Endothelial cell of umbilical vein (primary cell): ENCODE results near the gene ITGA11. TPM values are rescaled to one million over a fixed set of nuclear protein-coding genes. Genes with fewer than 3 reads are reported as not detected.

ENCODE experiments used
- BruUV-seq: library from RNA; stranded (reverse); fragments of 400-500 nt; replicated peaks from 2 replicates; lab custom pipeline; 2021; lab: Mats Ljungman, UMichigan
- CTCF ChIA-PET: fragments of 300-600, 350-600 bp; sonication (Branson Sonifier 250); formaldehyde crosslinking; loops from one replicate; lab custom pipeline; 2021; ENCODE audit warnings: antibody characterized with exemption, inconsistent platforms; lab: Charles Lee
- POLR2A ChIA-PET: fragments of 300-600, 350-600 bp; sonication (Branson Sonifier 250); formaldehyde crosslinking; loops from one replicate; lab custom pipeline; 2021; ENCODE audit warnings: antibody characterized with exemption, inconsistent platforms; lab: Charles Lee
- DNase-seq: peaks from one replicate; pipeline ENCODE4 v3.0.0-alpha.2; 2011; ENCODE audit warnings: low read depth, low spot score
- FAIRE-seq: peaks from 2 replicates; lab custom pipeline; 2011; peaks lifted over from hg19 to GRCh38; lab: Jason Lieb, UNC
- H2AFZ ChIP-seq: 2 replicates; pipeline ENCODE4 v1.6.0; 2012; ENCODE audit warnings: low read depth, low read length, control low read depth, inconsistent platforms
- H3K27ac ChIP-seq: 2 replicates; pipeline ENCODE4 v1.5.1; 2011; ENCODE audit warnings: low read depth, mild to moderate bottlenecking, control low read depth, low read length, moderate library complexity; ENCODE audit not compliant: insufficient read depth
- H3K27me3 ChIP-seq, 2 experiments: 2 replicates each; pipeline versions ENCODE4 v1.6.0 to v1.6.1; 2011; ENCODE audit warnings: low read length in 2 of 2, mixed read lengths in 1 of 2; ENCODE audit not compliant: control insufficient read depth in 2 of 2, insufficient read depth in 2 of 2
- H3K36me3 ChIP-seq, 2 experiments: 2 replicates in 1 of 2; 3 replicates in 1 of 2; pipeline ENCODE4 v1.5.1; 2011; ENCODE audit warnings: low read length in 2 of 2, mild to moderate bottlenecking in 1 of 2, moderate library complexity in 1 of 2; ENCODE audit not compliant: control insufficient read depth in 2 of 2, insufficient read depth in 2 of 2; ENCODE audit errors: extremely low read depth in 1 of 2
- H3K4me1 ChIP-seq: 3 replicates; pipeline ENCODE4 v1.5.1; 2011; ENCODE audit warnings: mild to moderate bottlenecking, low read length; ENCODE audit not compliant: control insufficient read depth, insufficient read depth; ENCODE audit errors: extremely low read depth
- H3K4me2 ChIP-seq: 2 replicates; pipeline ENCODE4 v1.6.1; 2011; ENCODE audit warnings: low read length, control low read depth, mixed read lengths; ENCODE audit not compliant: insufficient read depth
- H3K4me3 ChIP-seq, 3 experiments: fragments of 200-600 bp in 1 of 3; sonication (generic), shearing (Covaris generic) in 1 of 3; replicated peaks in 1 of 3; 2 replicates each; pipeline ENCODE4 v1.5.1; 2011 to 2016; ENCODE audit warnings: control low read depth in 3 of 3, low read length in 3 of 3, mild to moderate bottlenecking in 2 of 3, inconsistent platforms in 1 of 3, low read depth in 1 of 3, moderate library complexity in 1 of 3; ENCODE audit not compliant: insufficient read depth in 1 of 3
- H3K79me2 ChIP-seq: 2 replicates; pipeline ENCODE4 v1.6.0; 2012; ENCODE audit warnings: low read length, inconsistent platforms; ENCODE audit not compliant: control insufficient read depth, insufficient read depth
- H3K9ac ChIP-seq: replicated peaks from 2 replicates; pipeline ENCODE3; 2011; ENCODE audit warnings: low read length, control low read depth; ENCODE audit not compliant: insufficient read depth; ENCODE audit errors: extremely low read depth
- H3K9me1 ChIP-seq: replicated peaks from 3 replicates; pipeline ENCODE4 v1.6.0; 2011; ENCODE audit warnings: mild to moderate bottlenecking, low read length; ENCODE audit not compliant: control insufficient read depth, insufficient read depth; ENCODE audit errors: extremely low read depth
- H3K9me3 ChIP-seq: replicated peaks from 2 replicates; pipeline ENCODE4 v1.5.1; 2012; ENCODE audit warnings: low read length, inconsistent platforms; ENCODE audit not compliant: control insufficient read depth, insufficient read depth
- H4K20me1 ChIP-seq: replicated peaks from 2 replicates; pipeline ENCODE3; 2011; ENCODE audit warnings: mild to moderate bottlenecking, low read length; ENCODE audit not compliant: control insufficient read depth, insufficient read depth; ENCODE audit errors: extremely low read depth
- CTCF ChIP-seq, 2 donors: IDR thresholded peaks; 1 replicate in 1 of 2; 2 replicates in 1 of 2; pipeline ENCODE4 v1.5.1; 2011; ENCODE audit warnings: low read length in 2 of 2, mild to moderate bottlenecking in 2 of 2, moderate library complexity in 2 of 2, control low read depth in 1 of 2, inconsistent platforms in 1 of 2, low read depth in 1 of 2; ENCODE audit not compliant: insufficient read depth in 1 of 2; ENCODE audit errors: extremely low read depth in 1 of 2
- EZH2 ChIP-seq: IDR thresholded peaks from 2 replicates; pipeline ENCODE4 v1.6.1; 2012; ENCODE audit warnings: borderline replicate concordance, low read depth, mild to moderate bottlenecking, moderate library complexity, low read length, inconsistent platforms; ENCODE audit not compliant: severe bottlenecking
- FOS ChIP-seq: IDR thresholded peaks from 2 replicates; pipeline ENCODE4 v1.6.1; 2011; ENCODE audit warnings: mild to moderate bottlenecking, low read length, moderate library complexity, borderline replicate concordance; ENCODE audit not compliant: insufficient read depth
- GATA2 ChIP-seq: IDR thresholded peaks from 2 replicates; pipeline ENCODE4 v1.7.0; 2011; ENCODE audit warnings: low read depth, mild to moderate bottlenecking, moderate library complexity, mixed read lengths, low read length; ENCODE audit not compliant: insufficient read length, insufficient read depth
- JUN ChIP-seq: IDR thresholded peaks from 2 replicates; pipeline ENCODE4 v1.6.1; 2011; ENCODE audit warnings: borderline replicate concordance, low read depth; ENCODE audit not compliant: insufficient read length, insufficient read depth
- MYC ChIP-seq: IDR thresholded peaks from one replicate; pipeline ENCODE4 v1.6.1; 2011; ENCODE audit warnings: mild to moderate bottlenecking, low read depth, low read length
- POLR2A ChIP-seq: IDR thresholded peaks from 2 replicates; pipeline ENCODE4 v1.6.1; 2012; ENCODE audit warnings: low read depth, mild to moderate bottlenecking, control low read depth, low read length
- POLR2AphosphoS5 ChIP-seq: IDR thresholded peaks from 2 replicates; pipeline ENCODE4 v1.6.1; 2012; ENCODE audit warnings: low read depth, mild to moderate bottlenecking, control low read depth, low read length, moderate library complexity; ENCODE audit not compliant: insufficient read depth
- dilution Hi-C: fragments of 300-500 bp; cut with MboI; formaldehyde crosslinking; loops from one replicate; pipeline ENCODE4 v1.15.0; 2019; ENCODE audit warnings: low sequenced_read_pairs; ENCODE audit not compliant: extremely low pct_ligation_motif_present
- intact Hi-C: fragments of 100-400 bp; cut with micrococcal nuclease; formaldehyde crosslinking; loops from one replicate; pipeline ENCODE4 v1.10.0; 2022
- polyA plus RNA-seq, 4 experiments: library from polyadenylated mRNA; depleted of rRNA in 3 of 4; stranded (reverse) in 3 of 4; unstranded in 1 of 4; fragments of >200 nt; gene quantifications; 2 replicates each; pipeline versions ENCODE4 v1.2.1 to v1.2.3, GENCODE V29; 2011 to 2012; ENCODE audit warnings: missing spikeins in 1 of 4
- total RNA-seq: library from RNA; stranded (reverse); gene quantifications from 2 replicates; pipeline ENCODE4 v1.2.3, GENCODE V29; 2021
- TF ChIP-seq, protein P1 (sequence below): IDR thresholded peaks from 2 replicates; pipeline ENCODE4 v1.6.1; 2011; ENCODE audit not compliant: insufficient read depth, insufficient read length

The ITGA11 gene
- total and polyA plus RNA-seq, 2 donors (not counting 3 experiments of a cell fraction or from before 2014, with no cell fraction given), result 0.18 to 1.0 TPM

- no peaks in the 10 kb centered on the region for H3K9me1 ChIP-seq
- no peak for FAIRE-seq
Measured at GRCh38 chr15:68391121-68391520, 40.8 kb downstream of the ITGA11 start.

More at GRCh38 chr15:68391121-68391520, 40.8 kb downstream of the ITGA11 start:
- no TSS peak for BruUV-seq
- ChIA-PET CTCF (interaction anchor here (2.4 kb wide), 1 partner anchor 85 kb away, joined by 20 read pairs; no protein-coding TSS in a partner anchor), POLR2A (no interaction called here)
- Histone ChIP-seq H3K27me3 (no peaks in the 10 kb centered on the region), H3K9me3 (no peaks in the 10 kb centered on the region), H3K27ac (peak overlapping the region; percentile 78), H3K4me1 (peaks cover 25% of the 10 kb centered on the region), H4K20me1 (no peaks in the 10 kb centered on the region), H3K4me2 (peak overlapping the region; percentile 63), H3K36me3 (no peaks in the 10 kb centered on the region), H3K9ac (no peak overlapping the region), H3K4me3 (no peak overlapping the region), H3K79me2 (no peaks in the 10 kb centered on the region), H2AFZ (no peak overlapping the region)
- TF ChIP-seq POLR2AphosphoS5 (no peak), MYC (no peak), POLR2A (no peak), EZH2 (no peak), CTCF (IDR thresholded peaks at IDR 0.05; ENCODE audit: extremely low read depth in 1 of 2, insufficient read depth in 1 of 2, low read depth in 1 of 2, low read length in 2 of 2) (no peak), FOS (no peak), JUN (no peak), GATA2 (no peak)
- TF ChIP-seq, protein P1, sequence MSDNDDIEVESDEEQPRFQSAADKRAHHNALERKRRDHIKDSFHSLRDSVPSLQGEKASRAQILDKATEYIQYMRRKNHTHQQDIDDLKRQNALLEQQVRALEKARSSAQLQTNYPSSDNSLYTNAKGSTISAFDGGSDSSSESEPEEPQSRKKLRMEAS, result no peak
- no peak for DNase-seq
- intact Hi-C loops, result no loop called here
- dilution Hi-C loops, result no loop called here
